HuH-7 (cell line): Measurements from ENCODE around the gene CLTCL1.
A peak's percentile ranks its signal among the peaks of the same experiment; 100 is the strongest.
"Not testable (repeated sequence)": the region's sequence is repeated elsewhere in the genome, so short reads cannot be mapped to it uniquely, and the experiment has no call there.

ENCODE experiments used
- DNase-seq: peaks from one replicate; pipeline ENCODE4 v3.0.0; 2011; ENCODE audit warnings: low spot score

Gene CLTCL1

GRCh38 chr22:19290400-19291217, 910 bp downstream of the CLTCL1 start:
- peak; percentile 43 for DNase-seq

GRCh38 chr22:19289475-19290161, 1.9 kb downstream of the CLTCL1 start:
- DNase-seq = no peak

GRCh38 chr22:19287889-19288288, 3.6 kb downstream of the CLTCL1 start:
- DNase-seq = no peak

GRCh38 chr22:19287076-19287707, 4.3 kb downstream of the CLTCL1 start:
- DNase-seq = no peak

- DNase-seq = no peak
Measured at GRCh38 chr22:19285831-19286230, 5.7 kb downstream of the CLTCL1 start.

- DNase-seq = not testable (repeated sequence)
Measured at GRCh38 chr22:19279143-19279542, 12.4 kb downstream of the CLTCL1 start.

- DNase-seq = no peak
Measured at GRCh38 chr22:19277785-19278184, 13.7 kb downstream of the CLTCL1 start.

DNA sequence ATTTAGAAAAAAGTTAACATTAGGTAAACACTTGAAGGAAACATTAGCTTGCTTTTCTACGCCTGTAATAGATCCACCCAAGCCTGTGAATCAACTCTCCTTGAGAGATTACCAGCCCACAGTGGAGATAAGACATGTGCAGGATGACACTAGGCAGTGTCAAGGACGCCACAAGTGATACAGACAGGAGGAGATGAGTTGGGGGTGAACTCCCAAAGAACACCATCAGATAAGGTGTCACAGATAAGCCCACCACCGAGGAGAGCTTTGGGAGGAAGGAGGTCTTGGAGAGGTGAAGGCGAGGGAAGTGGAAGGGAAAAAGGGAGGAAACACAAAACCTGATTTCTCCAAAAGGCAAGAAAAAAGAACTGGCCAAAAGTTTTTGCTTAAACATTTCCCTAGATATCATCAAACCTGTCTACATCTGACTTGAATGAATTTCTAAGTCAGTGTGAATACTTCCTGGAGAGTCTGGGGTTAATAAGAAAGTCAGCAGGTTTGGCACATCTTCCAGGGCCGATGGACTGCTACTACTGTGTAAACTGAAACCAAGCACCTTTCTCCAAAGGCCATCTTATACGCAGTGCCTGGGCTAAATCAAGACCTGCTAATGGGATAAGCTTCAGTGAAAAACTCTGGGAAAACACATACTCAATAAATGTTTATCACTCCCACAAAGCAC, 15.5 kb downstream of the CLTCL1 start:
- DNase-seq = no peak

DNA sequence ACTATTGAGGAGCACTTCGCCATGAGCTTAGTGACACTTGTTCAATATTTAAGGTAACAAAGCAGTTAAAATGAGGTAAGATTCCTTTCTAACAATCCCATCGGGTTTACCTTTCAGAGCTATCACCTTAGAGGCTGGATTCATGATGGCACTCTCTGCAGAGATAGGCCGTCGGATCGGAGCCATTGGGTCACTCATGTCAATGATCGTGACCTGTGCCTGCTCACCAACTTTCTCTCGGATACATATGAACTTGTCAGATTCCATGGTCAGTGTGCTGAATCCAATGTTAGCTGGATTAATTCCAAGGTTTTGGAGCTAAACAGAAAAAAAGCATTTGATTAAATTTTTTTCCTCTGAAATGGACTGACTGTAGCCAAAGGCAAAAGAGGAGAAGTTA, 16.0 kb downstream of the CLTCL1 start:
- DNase-seq = no peak

DNA sequence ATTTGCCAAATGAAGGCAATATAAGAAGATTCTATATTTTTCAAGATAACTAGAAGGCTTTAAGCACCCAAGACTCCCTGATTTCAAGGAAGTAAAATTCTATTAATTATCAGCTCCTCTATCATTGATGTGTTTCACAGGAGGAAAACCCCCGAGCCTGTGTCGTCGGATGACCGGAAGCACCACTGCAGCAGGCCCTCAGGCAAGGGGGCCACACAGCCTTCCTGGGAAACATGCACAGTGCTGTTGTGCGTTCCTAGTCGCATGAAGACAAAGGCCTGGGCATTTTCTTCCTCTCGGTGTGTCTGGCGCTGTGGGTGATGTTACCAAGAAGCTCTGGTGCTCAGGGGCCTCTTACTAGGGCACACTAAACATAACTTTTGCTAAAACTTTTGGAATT, 16.4 kb downstream of the CLTCL1 start:
- DNase-seq = no peak

DNA sequence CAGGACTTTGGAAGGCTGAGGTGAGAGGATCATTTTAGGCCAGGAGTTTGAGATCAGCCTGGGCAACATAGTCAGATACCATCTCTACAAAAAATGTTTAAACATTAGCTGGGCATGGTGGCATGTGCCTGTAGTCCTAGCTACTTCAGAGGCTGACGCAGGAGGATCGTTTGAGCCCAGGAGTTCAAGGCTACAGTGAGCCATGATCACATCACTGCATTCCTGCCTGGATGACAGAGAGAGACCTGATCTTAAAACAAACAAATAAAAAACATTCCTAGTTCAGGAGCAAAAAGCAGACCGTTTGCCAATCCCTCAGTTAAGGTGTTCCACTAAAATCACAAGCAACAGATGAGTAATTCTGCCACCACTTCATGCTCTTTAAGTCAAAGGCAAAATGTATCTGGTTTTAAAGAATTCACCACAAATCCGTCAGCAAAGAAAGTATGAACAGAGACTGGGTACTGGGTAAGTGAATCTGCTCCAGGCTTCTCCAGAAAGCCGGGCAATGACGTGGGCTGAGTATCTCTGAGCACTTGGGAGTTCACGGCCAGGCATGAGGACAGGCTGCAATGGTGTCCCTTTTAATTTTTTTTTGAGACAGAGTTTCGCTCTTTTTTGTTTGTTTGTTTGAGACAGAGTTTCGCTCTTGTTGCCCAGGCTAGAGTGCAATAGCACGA, 19.5 kb downstream of the CLTCL1 start:
- no peak for DNase-seq

- DNase-seq = no peak
Measured at GRCh38 chr22:19271273-19271855, 20.2 kb downstream of the CLTCL1 start.

DNA sequence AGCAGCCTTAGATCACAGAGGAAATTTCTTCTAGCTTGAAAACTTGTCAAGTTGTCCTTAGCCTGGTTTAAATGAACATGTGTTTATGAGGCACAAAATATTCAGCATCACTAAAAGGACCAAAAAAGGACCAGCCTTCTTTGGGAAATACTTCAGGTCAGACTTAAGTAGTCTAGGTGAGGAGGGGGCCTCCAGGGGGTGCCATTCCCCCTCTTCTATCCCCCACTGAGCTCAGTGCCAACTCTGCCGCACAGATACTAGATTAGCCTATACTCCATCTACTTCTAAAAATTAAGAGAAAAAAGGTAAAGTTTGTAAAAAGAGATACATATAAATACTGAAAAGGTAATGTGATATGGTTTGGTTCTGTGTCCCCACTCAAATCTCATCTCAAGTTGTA, 20.6 kb downstream of the CLTCL1 start:
- DNase-seq = no peak

DNA sequence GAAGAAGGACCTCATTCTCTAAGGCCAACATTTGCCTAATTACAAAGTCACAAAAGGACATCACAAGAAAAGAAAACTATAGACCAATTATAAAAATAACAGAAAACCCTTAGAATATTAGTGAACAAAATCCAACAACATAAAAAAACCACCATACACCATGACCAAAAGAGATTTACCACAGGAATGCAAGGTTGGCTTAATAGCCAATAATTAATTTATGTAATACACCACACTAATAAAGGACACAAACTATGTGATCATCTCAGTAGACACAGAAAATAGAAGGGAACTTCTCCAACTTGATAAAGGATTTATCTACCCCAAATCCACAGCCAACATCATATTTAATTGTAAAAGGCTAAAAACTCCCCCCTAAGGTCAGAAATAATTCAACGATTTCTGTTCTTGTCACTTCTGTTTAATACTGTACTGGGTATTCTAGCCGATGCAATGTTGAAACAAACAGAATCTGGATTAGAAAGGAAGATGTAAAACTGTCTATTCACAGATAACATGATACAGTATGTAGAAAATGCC, 24.9 kb downstream of the CLTCL1 start:
- no peak for DNase-seq

GRCh38 chr22:19265779-19266178, 25.7 kb downstream of the CLTCL1 start:
- DNase-seq = no peak

GRCh38 chr22:19260804-19261203, 30.7 kb downstream of the CLTCL1 start:
- no peak for DNase-seq

DNA sequence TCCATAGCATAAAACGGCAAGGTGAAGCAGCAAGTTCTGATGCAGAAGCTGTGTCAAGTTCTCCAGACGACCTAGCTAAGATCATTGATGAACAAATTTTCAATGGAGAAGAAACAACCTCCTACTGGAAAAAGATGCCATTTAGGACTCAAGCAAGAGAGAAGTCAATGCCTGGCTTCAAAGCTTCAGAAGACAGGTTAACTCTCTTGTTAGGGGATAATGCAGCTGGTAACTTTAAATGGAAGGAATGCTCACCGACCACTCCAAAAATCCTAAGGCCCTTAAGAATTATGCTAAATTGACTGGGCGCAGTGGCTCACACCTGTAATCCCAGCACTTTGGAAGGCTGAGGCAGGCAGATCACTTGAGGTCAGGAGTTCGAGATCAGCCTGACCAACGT, 31.3 kb downstream of the CLTCL1 start:
- no peak for DNase-seq

DNA sequence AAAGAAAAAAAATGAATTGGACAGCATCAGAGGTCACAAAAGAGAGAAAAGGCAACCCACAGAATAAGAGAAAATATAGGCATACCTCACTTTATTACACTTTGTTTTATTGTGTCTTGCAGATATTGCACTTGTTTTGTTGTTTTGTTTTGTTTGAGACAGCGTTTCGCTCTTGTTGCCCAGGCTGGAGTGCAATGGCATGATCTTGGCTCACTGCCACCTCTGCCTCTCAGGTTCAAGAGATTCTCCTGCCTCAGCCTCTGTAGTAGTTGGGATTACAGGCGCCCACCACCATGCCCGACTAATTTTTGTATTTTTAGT, 32.6 kb downstream of the CLTCL1 start:
- DNase-seq = not testable (repeated sequence)

- no peak for DNase-seq
Measured at GRCh38 chr22:19258371-19258770, 33.1 kb downstream of the CLTCL1 start.

GRCh38 chr22:19256362-19256761, 35.2 kb downstream of the CLTCL1 start:
- DNase-seq = not testable (repeated sequence)

DNA sequence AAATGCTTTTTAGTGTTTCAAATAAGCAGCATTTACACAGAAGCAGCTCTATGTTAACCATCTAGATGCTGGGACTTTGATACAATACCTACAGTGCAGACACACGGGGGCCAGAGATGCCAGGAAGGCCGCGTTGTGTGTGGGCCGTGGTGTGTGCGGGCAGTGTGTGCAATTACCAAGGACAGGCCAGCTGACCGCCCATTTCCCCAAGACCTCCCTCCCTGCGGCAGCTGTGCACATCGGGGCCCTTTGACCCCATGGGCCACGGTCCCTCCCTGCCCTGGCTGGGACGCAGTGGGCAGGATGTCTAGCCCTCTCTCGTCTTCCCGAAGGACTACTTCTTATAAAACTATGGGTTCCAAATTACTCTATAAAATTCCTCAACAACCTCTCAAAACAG, 38.4 kb downstream of the CLTCL1 start:
- DNase-seq = no peak
